ENCODE measurements around the gene GTF2A2. TPM values are rescaled to one million over a fixed set of nuclear protein-coding genes. Genes with fewer than 3 reads are reported as not detected.

Gene GTF2A2
- total and polyA plus RNA-seq, 2 donors (not counting 1 experiment from before 2014, with no cell fraction given), result 39.7 to 60.0 TPM

DNA sequence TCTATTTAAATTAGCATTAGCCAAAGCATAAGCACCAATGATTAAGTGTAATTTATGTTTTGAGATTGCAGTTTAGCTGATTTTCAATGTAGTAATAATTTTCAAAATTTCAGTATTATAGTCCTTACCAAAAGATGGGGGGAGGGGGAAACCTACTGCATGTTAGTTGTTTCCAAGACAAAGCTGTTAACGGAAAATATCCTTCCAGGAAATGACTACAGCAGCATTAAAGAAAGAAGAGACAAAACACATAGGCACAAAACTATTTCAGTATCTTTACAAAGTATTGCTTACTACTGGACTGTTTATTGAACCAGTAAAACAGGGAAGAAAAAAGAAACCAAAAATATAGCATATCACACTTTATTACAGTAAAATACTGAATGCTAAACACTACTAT lies 21.3 kb upstream of the GTF2A2 start:
- DNase-seq (no peak), ATAC-seq (ENCODE audit: low read depth) (no peak)
- Histone ChIP-seq H2AFZ (ENCODE audit: insufficient read depth, low read depth, low read length, poor library complexity, severe bottlenecking) (no peak overlapping the region), H4K20me1 (ENCODE audit: control insufficient read depth, insufficient read depth, low read length, poor library complexity, severe bottlenecking) (peaks cover 21% of the 10 kb centered on the region), H3K79me2 (ENCODE audit: control insufficient read depth, insufficient read depth, low read length) (peaks cover 73% of the 10 kb centered on the region), H3K4me1 (ENCODE audit: control insufficient read depth in 2 of 2, insufficient read depth in 2 of 2, low read length in 2 of 2) (no peaks in the 10 kb centered on the region), H3K9me3 (ENCODE audit: control extremely low read depth in 1 of 3, control insufficient read depth in 2 of 3, insufficient read depth in 1 of 3, low read length in 2 of 3) (no peaks in the 10 kb centered on the region), H3K27me3 (replicated peaks in 1 of 4; ENCODE audit: control extremely low read depth in 1 of 4, control insufficient read depth in 3 of 4, insufficient read depth in 4 of 4, low read length in 3 of 4) (no peaks in the 10 kb centered on the region), H3K36me3 (replicated peaks in 1 of 2; ENCODE audit: control extremely low read depth in 1 of 2, control insufficient read depth in 1 of 2, extremely low read depth in 1 of 2, insufficient read depth in 2 of 2, low read length in 1 of 2) (peaks cover 6 to 78% of the 10 kb centered on the region in 2 experiments), H3K4me3 (ENCODE audit: control extremely low read depth in 1 of 5, extremely low read depth in 1 of 5, insufficient read depth in 1 of 5, low read depth in 2 of 5, low read length in 4 of 5) (no peak overlapping the region), H3K9ac (ENCODE audit: low read length) (no peak overlapping the region), H3K4me2 (replicated peaks; ENCODE audit: low read depth, low read length, poor library complexity, severe bottlenecking) (no peak overlapping the region), H3K27ac (ENCODE audit: low read length in 2 of 2) (no peak overlapping the region)
- intact Hi-C loops (cut with micrococcal nuclease), result no loop called here
- H3K4me3 Mint-ChIP-seq, result no peak overlapping the region
- ChIA-PET POLR2A (no interaction called here), CTCF (no interaction called here)
- H3K4me1 Mint-ChIP-seq, result peaks cover 4% of the 10 kb centered on the region
- H3K27ac Mint-ChIP-seq, result no peak overlapping the region
- no peaks in the 10 kb centered on the region for H3K9me3 Mint-ChIP-seq (ENCODE audit: insufficient read depth)
- TF ChIP-seq, protein P1, sequence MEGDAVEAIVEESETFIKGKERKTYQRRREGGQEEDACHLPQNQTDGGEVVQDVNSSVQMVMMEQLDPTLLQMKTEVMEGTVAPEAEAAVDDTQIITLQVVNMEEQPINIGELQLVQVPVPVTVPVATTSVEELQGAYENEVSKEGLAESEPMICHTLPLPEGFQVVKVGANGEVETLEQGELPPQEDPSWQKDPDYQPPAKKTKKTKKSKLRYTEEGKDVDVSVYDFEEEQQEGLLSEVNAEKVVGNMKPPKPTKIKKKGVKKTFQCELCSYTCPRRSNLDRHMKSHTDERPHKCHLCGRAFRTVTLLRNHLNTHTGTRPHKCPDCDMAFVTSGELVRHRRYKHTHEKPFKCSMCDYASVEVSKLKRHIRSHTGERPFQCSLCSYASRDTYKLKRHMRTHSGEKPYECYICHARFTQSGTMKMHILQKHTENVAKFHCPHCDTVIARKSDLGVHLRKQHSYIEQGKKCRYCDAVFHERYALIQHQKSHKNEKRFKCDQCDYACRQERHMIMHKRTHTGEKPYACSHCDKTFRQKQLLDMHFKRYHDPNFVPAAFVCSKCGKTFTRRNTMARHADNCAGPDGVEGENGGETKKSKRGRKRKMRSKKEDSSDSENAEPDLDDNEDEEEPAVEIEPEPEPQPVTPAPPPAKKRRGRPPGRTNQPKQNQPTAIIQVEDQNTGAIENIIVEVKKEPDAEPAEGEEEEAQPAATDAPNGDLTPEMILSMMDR (IDR thresholded peaks at IDR 0.05), result no peak
- no peak for TF ChIP-seq EZH2 (IDR thresholded peaks at IDR 0.05; ENCODE audit: borderline replicate concordance, insufficient read depth, low read depth, low read length, poor library complexity, severe bottlenecking)
- H3K27me3 Mint-ChIP-seq, result no peaks in the 10 kb centered on the region
- no CpG with 5 or more reads among the region's 1 CpG for WGBS (ENCODE audit: insufficient coverage)

DNA sequence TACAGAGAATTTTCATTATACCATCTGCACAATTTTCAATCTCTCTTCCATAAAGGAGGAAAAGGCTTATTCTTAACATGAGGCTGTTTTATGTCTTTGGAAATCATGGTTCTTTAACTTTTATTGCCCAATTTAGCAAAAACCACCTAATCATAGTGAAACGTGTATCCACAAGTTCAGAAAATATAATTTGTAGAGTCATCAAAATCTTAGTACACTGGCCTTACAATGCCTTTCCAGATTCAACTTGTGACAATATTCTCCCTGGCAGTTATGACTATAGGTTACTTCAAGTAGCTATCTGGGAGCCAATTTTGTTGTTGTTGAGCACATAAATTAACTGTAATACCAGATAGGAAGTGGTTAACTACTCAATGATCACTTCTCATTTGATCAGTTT lies 20.9 kb upstream of the GTF2A2 start:
- no peak overlapping the region for H3K4me2 ChIP-seq (replicated peaks; ENCODE audit: low read depth, low read length, poor library complexity, severe bottlenecking)
- no peak overlapping the region for H3K4me3 Mint-ChIP-seq
- ATAC-seq (ENCODE audit: low read depth) (no peak), DNase-seq (no peak)
- intact Hi-C loops (cut with micrococcal nuclease), result no loop called here
- no CpG with 5 or more reads among the region's 1 CpG for WGBS (ENCODE audit: insufficient coverage)
- H2AFZ ChIP-seq (ENCODE audit: insufficient read depth, low read depth, low read length, poor library complexity, severe bottlenecking), result no peak overlapping the region
- H3K9ac ChIP-seq (ENCODE audit: low read length), result no peak overlapping the region
- no peaks in the 10 kb centered on the region for H3K4me1 ChIP-seq (ENCODE audit: control insufficient read depth in 2 of 2, insufficient read depth in 2 of 2, low read length in 2 of 2)
- TF ChIP-seq EZH2 (IDR thresholded peaks at IDR 0.05; ENCODE audit: borderline replicate concordance, insufficient read depth, low read depth, low read length, poor library complexity, severe bottlenecking), result no peak
- TF ChIP-seq, protein P1 (IDR thresholded peaks at IDR 0.05), result no peak
- H3K27ac ChIP-seq (ENCODE audit: low read length in 2 of 2), result no peak overlapping the region
- peaks cover 21% of the 10 kb centered on the region for H4K20me1 ChIP-seq (ENCODE audit: control insufficient read depth, insufficient read depth, low read length, poor library complexity, severe bottlenecking)
- no peaks in the 10 kb centered on the region for H3K27me3 ChIP-seq (replicated peaks in 1 of 4; ENCODE audit: control extremely low read depth in 1 of 4, control insufficient read depth in 3 of 4, insufficient read depth in 4 of 4, low read length in 3 of 4)
- no peak overlapping the region for H3K27ac Mint-ChIP-seq
- no peak overlapping the region for H3K4me3 ChIP-seq (ENCODE audit: control extremely low read depth in 1 of 5, extremely low read depth in 1 of 5, insufficient read depth in 1 of 5, low read depth in 2 of 5, low read length in 4 of 5)
- no peaks in the 10 kb centered on the region for H3K9me3 ChIP-seq (ENCODE audit: control extremely low read depth in 1 of 3, control insufficient read depth in 2 of 3, insufficient read depth in 1 of 3, low read length in 2 of 3)
- H3K36me3 ChIP-seq (replicated peaks in 1 of 2; ENCODE audit: control extremely low read depth in 1 of 2, control insufficient read depth in 1 of 2, extremely low read depth in 1 of 2, insufficient read depth in 2 of 2, low read length in 1 of 2), result peaks cover 6 to 82% of the 10 kb centered on the region in 2 experiments
- no peaks in the 10 kb centered on the region for H3K27me3 Mint-ChIP-seq
- H3K4me1 Mint-ChIP-seq, result peaks cover 3% of the 10 kb centered on the region
- CTCF ChIA-PET, result no interaction called here
- H3K9me3 Mint-ChIP-seq (ENCODE audit: insufficient read depth), result no peaks in the 10 kb centered on the region
- POLR2A ChIA-PET, result no interaction called here
- peaks cover 73% of the 10 kb centered on the region for H3K79me2 ChIP-seq (ENCODE audit: control insufficient read depth, insufficient read depth, low read length)

All from B cell (primary cell).